GM12878 (cell line): ENCODE results near the gene CD99. TPM values are rescaled to one million over a fixed set of nuclear protein-coding genes. Genes with fewer than 3 reads are reported as not detected.

Source experiments
- ATAC-seq: fragments of 200-7000 bp; cut with Tn5 transposase; 3 replicates; pipeline ENCODE4 v1.9.1; 2020; ENCODE audit warnings: mild to moderate bottlenecking, moderate library complexity
- BruUV-seq: library from RNA; stranded (reverse); fragments of 400-500 nt; replicated peaks from 2 replicates; lab custom pipeline; 2021; lab: Mats Ljungman, UMichigan
- CTCF ChIA-PET: fragments of 300-600 bp; sonication (Branson Sonifier 250); formaldehyde crosslinking; extraction: SDS; loops from one replicate; lab custom pipeline; 2021; ENCODE audit warnings: inconsistent platforms; lab: Yijun Ruan, JAX
- POLR2A ChIA-PET: fragments of 350-600 bp; formaldehyde crosslinking; extraction: SDS; loops from one replicate; lab custom pipeline; 2021; ENCODE audit warnings: inconsistent platforms; lab: Charles Lee
- RAD21 ChIA-PET: fragments of 300-600 bp; sonication (Branson Sonifier 250); formaldehyde crosslinking; loops from one replicate; lab custom pipeline; 2023; ENCODE audit warnings: antibody characterized with exemption; ENCODE audit not compliant: unreplicated experiment; lab: Charles Lee
- SMC1A ChIA-PET: fragments of 300-600 bp; sonication (Branson Sonifier 250); formaldehyde crosslinking; loops from one replicate; lab custom pipeline; 2023; ENCODE audit not compliant: unreplicated experiment, uncharacterized antibody; lab: Charles Lee
- DNase-seq: peaks from one replicate; pipeline ENCODE4 v3.0.0-alpha.2; 2011; ENCODE audit warnings: low read depth, low spot score
- FAIRE-seq: peaks from 3 replicates; lab custom pipeline; 2011; peaks lifted over from hg19 to GRCh38; lab: Jason Lieb, UNC
- H2AFZ ChIP-seq: 2 replicates; pipeline ENCODE4 v1.6.0; 2011; ENCODE audit warnings: low read depth, low read length, control low read depth; ENCODE audit not compliant: control insufficient read depth
- H3K27ac ChIP-seq: 2 replicates; pipeline ENCODE4 v1.5.1; 2011; ENCODE audit warnings: control low read depth; ENCODE audit not compliant: control insufficient read depth, insufficient read depth
- H3K27me3 ChIP-seq, 2 experiments: replicated peaks in 1 of 2; 2 replicates each; pipeline versions ENCODE4 v1.6.0 to v1.6.1; 2011; ENCODE audit warnings: low read length in 1 of 2; ENCODE audit not compliant: control insufficient read depth in 2 of 2, insufficient read depth in 2 of 2
- H3K36me3 ChIP-seq, 2 experiments: 2 replicates each; pipeline ENCODE4 v1.5.1; 2011; ENCODE audit warnings: low read length in 1 of 2; ENCODE audit not compliant: control insufficient read depth in 2 of 2, insufficient read depth in 2 of 2
- H3K4me1 ChIP-seq: 2 replicates; pipeline ENCODE4 v1.6.1; 2011; ENCODE audit warnings: mild to moderate bottlenecking, low read length, moderate library complexity, mixed read lengths; ENCODE audit not compliant: control insufficient read depth, insufficient read depth
- H3K4me2 ChIP-seq: 2 replicates; pipeline ENCODE4 v1.6.0; 2011; ENCODE audit warnings: control low read depth; ENCODE audit not compliant: control insufficient read depth, insufficient read depth
- H3K4me3 ChIP-seq: fragments of 200-600 bp; sonication (generic); 2 replicates; pipeline ENCODE4 v1.5.1; 2016
- H3K79me2 ChIP-seq: 2 replicates; pipeline ENCODE4 v1.6.0; 2011; ENCODE audit warnings: low read length; ENCODE audit not compliant: control insufficient read depth, insufficient read depth
- H3K9ac ChIP-seq: 2 replicates; pipeline ENCODE4 v1.8.0; 2011; ENCODE audit warnings: low read length, control low read depth, mixed read lengths; ENCODE audit not compliant: control insufficient read depth, insufficient read depth
- H3K9me3 ChIP-seq: replicated peaks from 3 replicates; pipeline ENCODE4 v1.5.1; 2011; ENCODE audit warnings: mild to moderate bottlenecking, low read length; ENCODE audit not compliant: control insufficient read depth, insufficient read depth
- H4K20me1 ChIP-seq: 2 replicates; pipeline ENCODE4 v1.6.0; 2011; ENCODE audit not compliant: control insufficient read depth, insufficient read depth
- BHLHE40 ChIP-seq, 2 experiments: fragments of 450-650 bp in 1 of 2; IDR thresholded peaks; 2 replicates each; pipeline ENCODE4 v1.6.1; 2011 to 2017; ENCODE audit warnings: low read depth in 2 of 2, borderline replicate concordance in 1 of 2, improper control_type of control experiment in 1 of 2, low read length in 1 of 2, mild to moderate bottlenecking in 1 of 2
- BRCA1 ChIP-seq: IDR thresholded peaks from 2 replicates; pipeline ENCODE4 v1.6.1; 2011; ENCODE audit warnings: low read depth, low read length, improper control_type of control experiment
- CBX5 ChIP-seq: sonication (generic); IDR thresholded peaks from 2 replicates; pipeline ENCODE4 v1.6.1; 2016; ENCODE audit warnings: low read depth, moderate library complexity, mild to moderate bottlenecking, inconsistent platforms
- EGR1 ChIP-seq, 2 experiments: IDR thresholded peaks; 1 replicate in 1 of 2; 2 replicates in 1 of 2; pipeline ENCODE4 v1.6.1; 2011 to 2012; ENCODE audit warnings: low read depth in 2 of 2, low read length in 2 of 2, borderline replicate concordance in 1 of 2, mild to moderate bottlenecking in 1 of 2, moderate library complexity in 1 of 2
- FOXK2 ChIP-seq: fragments of 450-650 bp; IDR thresholded peaks from 2 replicates; pipeline ENCODE4 v1.6.1; 2017; ENCODE audit warnings: mild to moderate bottlenecking, moderate library complexity
- GATAD2B ChIP-seq: fragments of 450-650 bp; conservative IDR thresholded peaks from 2 replicates; pipeline ENCODE4 v1.6.1; 2017; ENCODE audit warnings: low read depth, mild to moderate bottlenecking, moderate library complexity
- NR2F1 ChIP-seq: fragments of 450-650 bp; conservative IDR thresholded peaks from 2 replicates; pipeline ENCODE4 v1.6.1; 2017; ENCODE audit warnings: mild to moderate bottlenecking
- RELA ChIP-seq: fragments of 450-650 bp; IDR thresholded peaks from 2 replicates; pipeline ENCODE4 v1.8.0; 2014; ENCODE audit warnings: borderline replicate concordance; ENCODE audit not compliant: partially characterized antibody
- SMAD1 ChIP-seq: fragments of 450-650 bp; IDR thresholded peaks from 2 replicates; pipeline ENCODE4 v1.6.1; 2018; ENCODE audit warnings: mild to moderate bottlenecking, low read depth; ENCODE audit not compliant: partially characterized antibody
- TBL1XR1 ChIP-seq: IDR thresholded peaks from 2 replicates; pipeline ENCODE4 v1.6.1; 2012; ENCODE audit warnings: low read depth, low read length, improper control_type of control experiment
- ZBED1 ChIP-seq: IDR thresholded peaks from 2 replicates; pipeline ENCODE4 v1.6.1; 2016; ENCODE audit warnings: borderline replicate concordance
- WGBS: methylation state at CpG from one replicate; pipeline ENCODE4 v1.1.6; 2016; ENCODE audit warnings: low lambda C conversion rate; ENCODE audit not compliant: insufficient replicate concordance, insufficient coverage; ENCODE audit errors: missing lambda C conversion rate; 5-methylcytosine and 5-hydroxymethylcytosine counted together
- in situ Hi-C: fragments of 300-500 bp; cut with MboI; formaldehyde crosslinking; loops from 9 replicates; pipeline ENCODE4 v1.14.3; 2018; ENCODE audit warnings: mixed read lengths
- intact Hi-C: fragments of 100-400 bp; cut with micrococcal nuclease; formaldehyde crosslinking; loops from one replicate; pipeline ENCODE4 v1.14.2; 2022; ENCODE audit not compliant: unreplicated experiment
- polyA plus RNA-seq, 11 experiments: library from polyadenylated mRNA; depleted of rRNA in 4 of 11; unstranded in 6 of 11; stranded (reverse) in 5 of 11; fragments of >200 nt; fragmentation: Nextera tagmentation in 4 of 11; fragmentation: Illumina TruSeq in 1 of 11; extraction: Ambion mirVana in 4 of 11; extraction: Trizol in 1 of 11; gene quantifications; 1 replicate in 1 of 11; 2 replicates in 10 of 11; pipeline versions ENCODE4 v1.2.1 to v1.2.3, GENCODE V29; 2011 to 2016; ENCODE audit warnings: inconsistent platforms in 2 of 11, missing spikeins in 2 of 11, low read depth in 1 of 11
- total RNA-seq, 4 experiments: library from RNA; depleted of rRNA in 3 of 4; stranded (reverse); fragments of >200 nt in 3 of 4; fragmentation: Illumina TruSeq in 1 of 4; extraction: Trizol in 1 of 4; gene quantifications; 2 replicates each; pipeline versions ENCODE4 v1.2.1 to v1.2.3, GENCODE V29; 2013 to 2021
- TF ChIP-seq, protein P1 (sequence below): IDR thresholded peaks from 2 replicates; pipeline ENCODE4 v1.6.1; 2012; ENCODE audit warnings: low read depth, low read length, improper control_type of control experiment

The CD99 gene
- total and polyA plus RNA-seq, 10 of the 15 experiments (the other 5 are each of a cell fraction or from before 2014, with no cell fraction given): 24.8 to 242 (median 158) TPM

DNA sequence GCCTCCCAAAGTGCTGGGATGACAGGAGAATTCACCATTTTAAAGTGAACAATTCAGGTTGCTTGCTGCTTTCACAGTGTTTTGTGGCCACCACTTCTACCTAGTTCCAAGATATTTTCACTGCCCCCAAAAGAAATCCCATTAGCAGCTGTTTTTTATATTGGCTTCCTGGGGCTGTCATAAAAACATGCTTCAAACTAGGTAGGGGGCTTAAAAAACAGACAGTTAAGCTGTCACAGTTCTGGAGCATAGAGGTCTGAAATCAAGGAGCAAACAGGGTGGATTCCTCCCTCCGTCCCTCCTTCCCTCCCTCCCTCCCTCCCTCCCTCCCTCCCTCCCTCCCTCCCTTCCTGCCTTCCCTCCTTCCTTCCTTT lies 57.7 kb downstream of the CD99 start:
- DNase-seq (no peak), FAIRE-seq (no peak), ATAC-seq (no peak)
- Histone ChIP-seq H3K4me1 (no peaks in the 10 kb centered on the region), H2AFZ (no peak overlapping the region), H3K27me3 (no peaks in the 10 kb centered on the region), H4K20me1 (no peaks in the 10 kb centered on the region), H3K4me3 (no peak overlapping the region), H3K9ac (no peak overlapping the region), H3K9me3 (no peaks in the 10 kb centered on the region), H3K27ac (no peak overlapping the region), H3K79me2 (no peaks in the 10 kb centered on the region), H3K4me2 (no peak overlapping the region), H3K36me3 (no peaks in the 10 kb centered on the region)
- TF ChIP-seq SMAD1 (no peak), BHLHE40 (IDR thresholded peaks at IDR 0.05; ENCODE audit: borderline replicate concordance in 1 of 2, low read depth in 2 of 2, low read length in 1 of 2) (no peak), EGR1 (IDR thresholded peaks at IDR 0.05; ENCODE audit: borderline replicate concordance in 1 of 2, low read depth in 2 of 2, low read length in 2 of 2) (no peak), GATAD2B (no peak), ZBED1 (no peak), FOXK2 (no peak), TBL1XR1 (no peak), BRCA1 (no peak), NR2F1 (no peak), RELA (no peak), CBX5 (no peak)
- TF ChIP-seq, protein P1, sequence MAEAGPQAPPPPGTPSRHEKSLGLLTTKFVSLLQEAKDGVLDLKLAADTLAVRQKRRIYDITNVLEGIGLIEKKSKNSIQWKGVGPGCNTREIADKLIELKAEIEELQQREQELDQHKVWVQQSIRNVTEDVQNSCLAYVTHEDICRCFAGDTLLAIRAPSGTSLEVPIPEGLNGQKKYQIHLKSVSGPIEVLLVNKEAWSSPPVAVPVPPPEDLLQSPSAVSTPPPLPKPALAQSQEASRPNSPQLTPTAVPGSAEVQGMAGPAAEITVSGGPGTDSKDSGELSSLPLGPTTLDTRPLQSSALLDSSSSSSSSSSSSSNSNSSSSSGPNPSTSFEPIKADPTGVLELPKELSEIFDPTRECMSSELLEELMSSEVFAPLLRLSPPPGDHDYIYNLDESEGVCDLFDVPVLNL: no peak
- 55% methylated on average over 1 of the region's 1 CpG for WGBS
- in situ Hi-C loops: no loop called here
- BruUV-seq: no TSS peak
- ChIA-PET CTCF (no interaction called here), RAD21 (no interaction called here), POLR2A (no interaction called here), SMC1A (no interaction called here)
- intact Hi-C loops: no loop called here
